Duodenal mucosa (tissue), 2 donors: Measurements from ENCODE around the gene SLC34A2.

Source experiments
- H3K27ac ChIP-seq: one replicate; pipeline ENCODE4 v1.7.0; 2013; ENCODE audit warnings: low read depth, low read length
- H3K27me3 ChIP-seq, 2 donors: one replicate each; pipeline ENCODE4 v1.7.0; 2013; ENCODE audit warnings: low read length in 2 of 2, control low read depth in 1 of 2; ENCODE audit not compliant: insufficient read depth in 2 of 2, control insufficient read depth in 1 of 2
- H3K36me3 ChIP-seq, 2 donors: one replicate each; pipeline ENCODE4 v1.7.0; 2013; ENCODE audit warnings: low read length in 2 of 2, control low read depth in 1 of 2; ENCODE audit not compliant: insufficient read depth in 2 of 2, control insufficient read depth in 1 of 2
- H3K4me1 ChIP-seq, 2 donors: one replicate each; pipeline ENCODE4 v1.7.0; 2013; ENCODE audit warnings: low read length in 2 of 2, control low read depth in 1 of 2; ENCODE audit not compliant: insufficient read depth in 2 of 2, control insufficient read depth in 1 of 2
- H3K4me3 ChIP-seq, 2 donors: one replicate each; pipeline ENCODE4 v1.7.0; 2013; ENCODE audit warnings: low read length in 2 of 2, low read depth in 1 of 2
- H3K9ac ChIP-seq, 2 donors: one replicate each; pipeline ENCODE4 v1.7.0; 2013; ENCODE audit warnings: low read length in 2 of 2, low read depth in 1 of 2
- H3K9me3 ChIP-seq, 2 donors: one replicate each; pipeline ENCODE4 v1.7.0; 2013; ENCODE audit warnings: low read length in 2 of 2, control low read depth in 1 of 2; ENCODE audit not compliant: control insufficient read depth in 1 of 2

Gene SLC34A2

DNA sequence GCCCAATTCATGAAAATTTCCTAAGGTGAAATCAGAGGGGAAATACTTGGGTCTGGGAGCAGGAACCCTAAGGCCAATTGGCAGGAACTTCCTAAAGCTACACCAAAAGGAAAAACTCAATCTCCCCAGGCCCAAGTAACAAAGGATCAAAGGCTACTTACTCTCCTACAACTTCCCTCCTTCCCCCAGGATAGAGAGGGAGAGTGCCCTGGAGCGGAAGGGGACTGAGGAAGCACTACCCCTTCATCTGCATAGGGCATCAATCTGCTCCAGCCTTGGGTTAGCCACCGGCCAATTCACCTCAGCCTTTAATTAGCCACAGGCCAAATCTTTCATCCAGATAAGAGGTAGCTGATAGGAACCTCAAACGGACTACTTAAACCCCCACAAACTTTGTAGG, 55.0 kb downstream of the SLC34A2 start:
- Histone ChIP-seq H3K36me3 (no peaks in the 10 kb centered on the region), H3K9ac (no peak overlapping the region), H3K4me3 (no peak overlapping the region), H3K4me1 (no peaks in the 10 kb centered on the region), H3K27me3 (no peaks in the 10 kb centered on the region), H3K9me3 (no peaks in the 10 kb centered on the region), H3K27ac (no peak overlapping the region)

- Histone ChIP-seq H3K4me1 (no peaks in the 10 kb centered on the region), H3K9ac (no peak overlapping the region), H3K4me3 (no peak overlapping the region), H3K9me3 (no peaks in the 10 kb centered on the region), H3K36me3 (no peaks in the 10 kb centered on the region), H3K27me3 (no peaks in the 10 kb centered on the region), H3K27ac (no peak overlapping the region)
Measured at GRCh38 chr4:25712611-25713010, 57.0 kb downstream of the SLC34A2 start.

- Histone ChIP-seq H3K27me3 (no peaks in the 10 kb centered on the region), H3K4me3 (no peak overlapping the region), H3K9ac (no peak overlapping the region), H3K27ac (no peak overlapping the region), H3K4me1 (no peaks in the 10 kb centered on the region), H3K36me3 (no peaks in the 10 kb centered on the region), H3K9me3 (no peaks in the 10 kb centered on the region)
Measured at GRCh38 chr4:25713812-25714211, 58.2 kb downstream of the SLC34A2 start.

GRCh38 chr4:25722964-25723363, 67.3 kb downstream of the SLC34A2 start:
- no peaks in the 10 kb centered on the region for H3K36me3 ChIP-seq

GRCh38 chr4:25723409-25723808, 67.8 kb downstream of the SLC34A2 start:
- H3K9ac ChIP-seq, result no peak overlapping the region
- no peak overlapping the region for H3K4me3 ChIP-seq
- no peaks in the 10 kb centered on the region for H3K36me3 ChIP-seq
- no peak overlapping the region for H3K27ac ChIP-seq
- no peaks in the 10 kb centered on the region for H3K4me1 ChIP-seq
- H3K9me3 ChIP-seq, result no peaks in the 10 kb centered on the region
- H3K27me3 ChIP-seq, result no peaks in the 10 kb centered on the region

More at GRCh38 chr4:25722964-25723363, 67.3 kb downstream of the SLC34A2 start:
- H3K4me3 ChIP-seq, result no peak overlapping the region
- no peak overlapping the region for H3K9ac ChIP-seq
- H3K27me3 ChIP-seq, result no peaks in the 10 kb centered on the region
- no peaks in the 10 kb centered on the region for H3K9me3 ChIP-seq
- H3K27ac ChIP-seq, result no peak overlapping the region
- no peaks in the 10 kb centered on the region for H3K4me1 ChIP-seq

- Histone ChIP-seq H3K4me1 (no peaks in the 10 kb centered on the region), H3K36me3 (no peaks in the 10 kb centered on the region), H3K4me3 (no peak overlapping the region), H3K27ac (no peak overlapping the region), H3K27me3 (no peaks in the 10 kb centered on the region), H3K9me3 (no peaks in the 10 kb centered on the region), H3K9ac (no peak overlapping the region)
Measured at GRCh38 chr4:25725870-25726269, 70.2 kb downstream of the SLC34A2 start.

- no peak overlapping the region for H3K27ac ChIP-seq
- no peaks in the 10 kb centered on the region for H3K36me3 ChIP-seq
- H3K4me3 ChIP-seq, result no peak overlapping the region
- no peak overlapping the region for H3K9ac ChIP-seq
- H3K9me3 ChIP-seq, result no peaks in the 10 kb centered on the region
- no peaks in the 10 kb centered on the region for H3K4me1 ChIP-seq
- no peaks in the 10 kb centered on the region for H3K27me3 ChIP-seq
Measured at GRCh38 chr4:25727711-25728493, 72.3 kb downstream of the SLC34A2 start.
